Activated CD4-positive, alpha-beta T cell treated with anti-CD3 and anti-CD28 coated beads for 4 hours (primary cell): ENCODE measurements around the gene HPCAL1.

Experiments
- DNase-seq, 2 donors: peaks; one replicate each; pipeline ENCODE4 v3.0.0-alpha.2; 2020

Gene HPCAL1

GRCh38 chr2:10471046-10471571, 168.4 kb downstream of the HPCAL1 start:
- no peak for DNase-seq

GRCh38 chr2:10471955-10472354, 169.3 kb downstream of the HPCAL1 start:
- no peak for DNase-seq

DNA sequence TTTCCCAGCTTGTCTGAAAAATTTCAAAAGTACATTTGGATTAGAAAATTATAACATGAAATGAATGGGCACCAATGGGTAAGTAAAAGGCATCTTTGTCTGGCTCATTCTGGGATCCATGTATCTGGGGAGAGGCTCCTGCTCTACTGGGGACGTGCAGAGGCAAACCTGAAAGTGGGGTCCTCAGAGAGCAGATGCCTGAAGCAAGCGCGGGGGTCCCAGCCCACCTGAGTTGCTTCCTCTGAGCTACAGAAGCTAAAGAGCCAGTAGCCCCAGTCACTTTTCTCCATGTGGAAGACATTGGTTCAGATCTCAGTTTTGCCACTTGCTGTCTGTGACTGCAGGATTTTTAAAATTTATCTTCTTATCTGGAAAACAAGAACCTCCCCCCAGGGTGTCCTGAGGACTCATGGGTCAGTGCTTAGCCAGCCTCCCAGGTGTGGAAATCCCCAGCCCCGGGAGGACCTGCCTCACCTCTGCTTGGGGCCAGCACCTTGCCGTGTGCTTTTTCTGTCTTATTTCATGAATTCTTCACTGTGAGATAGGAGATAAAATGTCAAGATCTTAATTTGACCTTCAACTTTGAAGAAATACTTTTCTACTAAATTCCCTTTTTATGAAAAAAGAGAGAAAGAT, 170.5 kb downstream of the HPCAL1 start:
- no peak for DNase-seq

- DNase-seq = no peak
These were observed 172.6 kb downstream of the HPCAL1 start for GRCh38 chr2:10475221-10475722.

DNA sequence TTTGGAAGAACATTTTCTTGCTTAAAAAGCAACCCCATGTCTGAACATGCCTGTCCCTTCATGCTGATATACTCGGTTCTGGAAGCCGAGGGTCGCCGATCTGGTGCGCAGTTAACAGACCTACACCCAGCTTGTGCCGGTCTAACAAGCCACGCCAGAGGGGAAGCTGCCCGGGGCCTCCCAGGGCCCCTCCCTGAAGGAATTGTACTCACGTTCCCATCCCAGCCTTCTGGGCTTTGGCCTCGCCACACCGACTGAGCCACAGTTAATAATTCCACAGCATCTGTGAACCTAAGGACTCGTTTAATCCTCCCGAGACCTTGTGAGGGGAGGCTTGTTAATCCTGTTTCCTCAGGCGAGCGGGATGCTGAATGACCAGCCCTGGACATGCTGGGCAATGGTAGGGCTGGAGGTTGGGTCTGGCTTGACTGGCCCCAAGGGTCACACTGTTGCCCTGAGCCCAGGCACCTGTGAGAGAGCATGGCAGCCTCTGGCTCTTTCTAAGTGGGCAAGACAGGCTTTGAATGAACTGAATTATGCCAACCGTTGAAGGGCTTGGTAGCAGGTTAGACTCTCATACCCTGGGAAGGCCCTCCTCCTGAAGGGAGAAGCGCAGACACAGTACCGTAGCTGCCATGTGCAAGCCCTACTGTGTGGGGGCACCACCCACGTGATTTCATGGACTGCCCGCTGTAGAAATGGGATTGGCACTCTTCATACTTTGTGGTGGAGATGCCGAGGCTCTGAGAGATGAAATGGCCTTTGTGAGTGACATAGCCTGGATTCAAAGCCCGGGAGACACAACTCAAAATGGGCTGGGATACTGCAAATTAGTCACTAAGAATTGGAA, 173.3 kb downstream of the HPCAL1 start:
- DNase-seq = no peak

DNA sequence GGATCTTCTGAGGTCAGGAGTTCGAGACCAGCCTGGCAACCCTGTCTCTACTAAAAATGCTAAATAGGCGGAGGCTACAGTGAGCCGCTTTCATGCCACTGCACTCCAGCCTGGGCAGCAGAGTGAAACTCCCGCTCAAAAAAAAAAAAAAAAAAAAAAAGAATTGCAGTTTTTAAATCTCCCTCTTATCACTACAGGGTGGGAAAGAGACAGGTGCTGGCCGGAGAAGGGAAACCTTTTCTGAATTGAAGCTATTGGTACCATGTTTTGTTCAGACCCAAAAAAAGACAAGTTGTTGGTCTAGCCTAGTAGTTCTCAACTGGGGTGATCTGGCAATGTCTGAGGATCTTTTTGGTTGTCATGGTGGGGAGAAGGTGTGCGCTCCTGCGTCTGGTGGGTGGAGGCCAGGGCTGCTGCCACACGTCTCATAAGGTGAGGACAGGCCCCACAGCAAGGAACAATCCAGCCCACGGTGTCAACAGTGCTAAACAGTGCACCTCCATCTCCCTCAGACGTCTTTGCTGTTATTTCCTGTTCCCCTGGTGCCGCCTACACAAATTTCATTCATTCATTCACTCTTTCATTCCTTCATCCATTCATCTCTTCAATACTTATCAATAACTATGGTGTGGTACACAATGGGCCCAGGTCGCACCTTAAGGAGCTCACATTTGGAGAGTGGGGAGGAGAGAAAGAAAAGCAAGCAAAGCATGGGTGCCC, 174.2 kb downstream of the HPCAL1 start:
- no peak for DNase-seq
